Left colon (tissue), 2 donors: Measurements from ENCODE around the gene EPN1. TPM values are rescaled to one million over a fixed set of nuclear protein-coding genes. Genes with fewer than 3 reads are reported as not detected.

Experiments
- ATAC-seq: fragments of 200-7000 bp; cut with Tn5 transposase; one replicate; pipeline ENCODE4 v1.9.1; 2020; ENCODE audit warnings: mild to moderate bottlenecking, moderate library complexity
- DNase-seq, 2 donors: peaks; one replicate each; pipeline ENCODE4 v3.0.0-alpha.2; 2020
- intact Hi-C, 2 donors: fragments of 100-400 bp; cut with DNase I in 1 of 2; cut with micrococcal nuclease in 1 of 2; formaldehyde crosslinking; loops; one replicate each; pipeline versions ENCODE4 v1.11.2 to v1.14.0; 2022; cut with DNase I, micrococcal nuclease
- total RNA-seq, 2 donors: library from RNA; stranded (reverse); fragmentation: NEBNext Ultra II Directional; extraction: Animal tissue kit (Norgen Biotek cat#: 25700); gene quantifications; one replicate each; pipeline ENCODE4 v1.2.1, GENCODE V29; 2021
- donor health status: DM: no; HTN: no; CAD: no.
- donor health status: DM: yes; HTN: yes; CAD: no.

The EPN1 gene
- total RNA-seq, 2 donors from 2014 or later: 235 to 239 TPM

GRCh38 chr19:55644191-55644833 is 30.7 kb upstream of the EPN1 start:
- intact Hi-C loops: no loop called here
- ATAC-seq: no peak
- peak in 1 of 2 donors; percentile 28 for DNase-seq

GRCh38 chr19:55644842-55645511 is 30.0 kb upstream of the EPN1 start:
- DNase-seq (no peak), ATAC-seq (no peak)
- intact Hi-C loops: no loop called here

- DNase-seq (no peak), ATAC-seq (no peak)
- intact Hi-C loops: no loop called here
These were observed 29.5 kb upstream of the EPN1 start for GRCh38 chr19:55645512-55645881.

- ATAC-seq (no peak), DNase-seq (no peak)
- intact Hi-C loops: no loop called here
These were observed 27.9 kb upstream of the EPN1 start for GRCh38 chr19:55646889-55647731.

GRCh38 chr19:55647732-55648584 is 27.1 kb upstream of the EPN1 start, which contains the start of gene CCDC106:
CCDC106 (plus strand) TSS chr19:55648212; CDS start chr19:55649047, 835 bp downstream.
- DNase-seq: peak; percentile 69 to 77
- intact Hi-C loops: no loop called here
- ATAC-seq: peak; percentile 52

GRCh38 chr19:55648585-55649267 is 26.3 kb upstream of the EPN1 start:
- DNase-seq: no peak
- intact Hi-C loops: no loop called here
- no peak for ATAC-seq

GRCh38 chr19:55649268-55650125 is 25.5 kb upstream of the EPN1 start:
- no peak for ATAC-seq
- DNase-seq: no peak
- intact Hi-C loops: no loop called here

- intact Hi-C loops: no loop called here
These were observed 24.9 kb upstream of the EPN1 start for GRCh38 chr19:55650126-55650557.

GRCh38 chr19:55650602-55651230 is 24.3 kb upstream of the EPN1 start:
- intact Hi-C loops: no loop called here
- DNase-seq (no peak), ATAC-seq (no peak)

More at GRCh38 chr19:55650126-55650557, 24.9 kb upstream of the EPN1 start:
- DNase-seq: no peak
- ATAC-seq: no peak

GRCh38 chr19:55651236-55651635 is 23.8 kb upstream of the EPN1 start:
- ATAC-seq: no peak
- intact Hi-C loops: no loop called here
- DNase-seq: no peak

GRCh38 chr19:55652311-55653128 is 22.5 kb upstream of the EPN1 start:
- intact Hi-C loops: no loop called here
- ATAC-seq (no peak), DNase-seq (peak in 1 of 2 donors; percentile 52)

- DNase-seq: peak; percentile 97
- intact Hi-C loops: no loop called here
- peak; percentile 62 for ATAC-seq
These were observed 21.2 kb upstream of the EPN1 start for GRCh38 chr19:55653651-55654322.

GRCh38 chr19:55654323-55654867 is 20.6 kb upstream of the EPN1 start:
- ATAC-seq: peak; percentile 79
- peak; percentile 99 to 100 for DNase-seq
- intact Hi-C loops: no loop called here

GRCh38 chr19:55654868-55655647 is 20.0 kb upstream of the EPN1 start, which contains the start of gene U2AF2:
U2AF2 (plus strand) TSS chr19:55655035; CDS start chr19:55655105, 70 bp downstream.
- ATAC-seq (peak; percentile 63), DNase-seq (peak; percentile 93 to 98)
- intact Hi-C loops: no loop called here
